ENCODE measurements around the gene PFDN5. TPM values are rescaled to one million over a fixed set of nuclear protein-coding genes. Genes with fewer than 3 reads are reported as not detected.

Gene PFDN5
- total RNA-seq, 4 donors from 2014 or later, result 656 to 1,200 (median 763) TPM

GRCh38 chr12:53325511-53326061 lies 30.2 kb downstream of the PFDN5 start:
- Histone ChIP-seq H3K4me1 (peaks cover 21 to 27% of the 10 kb centered on the region in 2 donors), H3K4me3 (replicated peaks in 1 of 3) (peak overlapping the region; percentile 29 to 85 (median 43))
- 0 to 1% methylated on average over 3 to 18 of the region's 50 CpGs for WGBS, 2 donors

GRCh38 chr12:53326460-53327185 lies 31.3 kb downstream of the PFDN5 start:
- no peak overlapping the region for H3K27ac ChIP-seq
- no peak overlapping the region for H3K4me3 ChIP-seq (replicated peaks in 1 of 3)
- no peak for DNase-seq
- intact Hi-C loops (cut with DNase I), result loop anchor here (10.0 kb wide), 2 partner anchors 98 to 178 kb away; partner anchors contain the start of genes AMHR2, NPFF and TARBP2
- no peaks in the 10 kb centered on the region for H3K27me3 ChIP-seq
- no peaks in the 10 kb centered on the region for H3K36me3 ChIP-seq
- H3K9me3 ChIP-seq, result no peaks in the 10 kb centered on the region
- H3K4me1 ChIP-seq, result peaks cover 18 to 23% of the 10 kb centered on the region in 2 donors
- TF ChIP-seq CTCF (IDR thresholded peaks at IDR 0.05) (no peak), POLR2A (IDR thresholded peaks at IDR 0.05) (no peak)
- WGBS, 2 donors, result 77 to 78% methylated on average over 8 of the region's 8 CpGs

More at GRCh38 chr12:53325511-53326061, 30.2 kb downstream of the PFDN5 start:
- peak; percentile 43 to 48 for DNase-seq
- TF ChIP-seq POLR2A (IDR thresholded peaks at IDR 0.05), result no peak
- peak in 1 of 6 experiments; percentile 7 for TF ChIP-seq CTCF (IDR thresholded peaks at IDR 0.05)
- no peaks in the 10 kb centered on the region for H3K36me3 ChIP-seq
- no peaks in the 10 kb centered on the region for H3K27me3 ChIP-seq
- intact Hi-C loops (cut with DNase I), result loop anchor here (10.0 kb wide), 2 partner anchors 99 to 179 kb away; partner anchors contain the start of genes AMHR2, NPFF and TARBP2
- peak overlapping the region in 2 of 3 donors; percentile 82 to 90 for H3K27ac ChIP-seq
- H3K9me3 ChIP-seq, result no peaks in the 10 kb centered on the region

- Histone ChIP-seq H3K4me3 (replicated peaks in 1 of 3) (no peak overlapping the region), H3K27me3 (no peaks in the 10 kb centered on the region), H3K27ac (no peak overlapping the region), H3K4me1 (peaks cover 15 to 17% of the 10 kb centered on the region in 2 donors), H3K36me3 (no peaks in the 10 kb centered on the region), H3K9me3 (no peaks in the 10 kb centered on the region)
- DNase-seq, result no peak
- WGBS, 2 donors, result 82 to 90% methylated on average over 3 of the region's 3 CpGs
- intact Hi-C loops (cut with DNase I), result loop anchor here (10.0 kb wide), 2 partner anchors 97 to 177 kb away; partner anchors contain the start of genes AMHR2, NPFF and TARBP2
- no peak for TF ChIP-seq POLR2A (IDR thresholded peaks at IDR 0.05)
- TF ChIP-seq CTCF (IDR thresholded peaks at IDR 0.05), result peak in 3 of 6 experiments; percentile 15 to 21 (median 21)
Observed at GRCh38 chr12:53327435-53328042, 32.2 kb downstream of the PFDN5 start.

GRCh38 chr12:53328043-53328435 lies 32.7 kb downstream of the PFDN5 start:
- no peak for DNase-seq
- H3K4me1 ChIP-seq, result peaks cover 15 to 17% of the 10 kb centered on the region in 2 donors
- TF ChIP-seq CTCF (IDR thresholded peaks at IDR 0.05) (no peak), POLR2A (IDR thresholded peaks at IDR 0.05) (no peak)
- 37 to 39% methylated on average over 11 to 14 of the region's 16 CpGs for WGBS, 2 donors
- H3K9me3 ChIP-seq, result no peaks in the 10 kb centered on the region
- no peak overlapping the region for H3K27ac ChIP-seq
- H3K27me3 ChIP-seq, result no peaks in the 10 kb centered on the region
- H3K4me3 ChIP-seq (replicated peaks in 1 of 3), result no peak overlapping the region
- intact Hi-C loops (cut with DNase I), result loop anchor here (10.0 kb wide), 2 partner anchors 97 to 177 kb away; partner anchors contain the start of genes AMHR2, NPFF and TARBP2
- H3K36me3 ChIP-seq, result no peaks in the 10 kb centered on the region
